ENCODE measurements around the gene CDO1.

- no peak for TF ChIP-seq ARID2 (IDR thresholded peaks at IDR 0.05)
- TF ChIP-seq CTCF (IDR thresholded peaks at IDR 0.05 in 2 of 3, conservative IDR thresholded peaks at IDR 0.05 in 1 of 3; ENCODE audit: insufficient read depth in 2 of 3, low read depth in 1 of 3, low read length in 3 of 3) = no peak
- TF ChIP-seq MEF2A (IDR thresholded peaks at IDR 0.05; ENCODE audit: control insufficient read depth, low read depth, low read length) = no peak
- TF ChIP-seq ZNF253 (CRISPR knock-in tag; conservative IDR thresholded peaks at IDR 0.05) = no peak
- TF ChIP-seq ZBTB2 (IDR thresholded peaks at IDR 0.05) = no peak
- no peak for TF ChIP-seq ZBTB1 (CRISPR knock-in tag; IDR thresholded peaks at IDR 0.05; ENCODE audit: borderline replicate concordance, low read depth)
- no peak for TF ChIP-seq MLLT1 (IDR thresholded peaks at IDR 0.05)
- no peak for TF ChIP-seq TRIM24 (IDR thresholded peaks at IDR 0.05)
- no peak for TF ChIP-seq THAP12 (CRISPR knock-in tag; IDR thresholded peaks at IDR 0.05)
These were observed 39.5 kb downstream of the CDO1 start for GRCh38 chr5:115776989-115777388.
